Activated CD4-positive, alpha-beta T cell treated with anti-CD3 and anti-CD28 coated beads for 36 hours (primary cell): ENCODE data around the gene NRDC. TPM values are rescaled to one million over a fixed set of nuclear protein-coding genes. Genes with fewer than 3 reads are reported as not detected.
A peak's percentile ranks its signal among the peaks of the same experiment; 100 is the strongest.
"Not testable (repeated sequence)": the region's sequence is repeated elsewhere in the genome, so short reads cannot be mapped to it uniquely, and the experiment has no call there.

Experiments
- ATAC-seq: fragments of 200-7000 bp; cut with Tn5 transposase; one replicate; pipeline ENCODE4 v1.10.0; 2021; ENCODE audit warnings: mild to moderate bottlenecking, moderate library complexity
- CTCF ChIA-PET: fragments of 350-600 bp; sonication (Branson Sonifier 250); formaldehyde crosslinking; loops from one replicate; lab custom pipeline; 2021; ENCODE audit warnings: antibody characterized with exemption; lab: Charles Lee
- POLR2A ChIA-PET: fragments of 350-600 bp; sonication (Branson Sonifier 250); formaldehyde crosslinking; loops from one replicate; lab custom pipeline; 2021; ENCODE audit warnings: antibody characterized with exemption, inconsistent platforms; lab: Charles Lee
- DNase-seq: peaks from one replicate; pipeline ENCODE4 v3.0.0-alpha.2; 2020
- H3K27ac Mint-ChIP-seq: one replicate; pipeline ENCODE4 v1.8.0; 2021; ENCODE audit warnings: mixed read lengths
- H3K27me3 Mint-ChIP-seq: one replicate; pipeline ENCODE4 v1.8.0; 2021; ENCODE audit warnings: mixed read lengths
- H3K36me3 Mint-ChIP-seq: one replicate; pipeline ENCODE4 v1.8.0; 2021; ENCODE audit warnings: low read depth, mixed read lengths
- H3K4me1 Mint-ChIP-seq: one replicate; pipeline ENCODE4 v1.8.0; 2021; ENCODE audit warnings: mixed read lengths
- H3K4me3 Mint-ChIP-seq: one replicate; pipeline ENCODE4 v1.8.0; 2021; ENCODE audit warnings: mild to moderate bottlenecking, moderate library complexity, mixed read lengths
- H3K9me3 Mint-ChIP-seq: one replicate; pipeline ENCODE4 v1.8.0; 2021; ENCODE audit warnings: low read depth, mixed read lengths
- intact Hi-C, 2 experiments: fragments of 100-400 bp; cut with DNase I in 1 of 2; cut with micrococcal nuclease in 1 of 2; formaldehyde crosslinking; loops; one replicate each; pipeline versions ENCODE4 v1.14.2 to v1.15.1; 2022 to 2024; cut with DNase I, micrococcal nuclease
- total RNA-seq, 2 experiments: library from RNA; stranded (reverse); gene quantifications; one replicate each; pipeline ENCODE4 v1.2.3, GENCODE V29; 2021

The NRDC gene
- total RNA-seq, 2 experiments from 2014 or later = 149 to 186 TPM

- H3K36me3 Mint-ChIP-seq, CTCF ChIA-PET, POLR2A ChIA-PET, H3K27ac Mint-ChIP-seq, DNase-seq, H3K9me3 Mint-ChIP-seq, H3K4me1 Mint-ChIP-seq, H3K4me3 Mint-ChIP-seq, ATAC-seq: not testable (repeated sequence)
- intact Hi-C loops = loop anchor here in 1 of 2 experiments (10.0 kb wide), 2 partner anchors 400 to 790 kb away; no protein-coding TSS in a partner anchor
- H3K27me3 Mint-ChIP-seq = peaks cover 30% of the 10 kb centered on the region
These were observed 16.2 kb upstream of the NRDC start for GRCh38 chr1:51894748-51895147.

DNA sequence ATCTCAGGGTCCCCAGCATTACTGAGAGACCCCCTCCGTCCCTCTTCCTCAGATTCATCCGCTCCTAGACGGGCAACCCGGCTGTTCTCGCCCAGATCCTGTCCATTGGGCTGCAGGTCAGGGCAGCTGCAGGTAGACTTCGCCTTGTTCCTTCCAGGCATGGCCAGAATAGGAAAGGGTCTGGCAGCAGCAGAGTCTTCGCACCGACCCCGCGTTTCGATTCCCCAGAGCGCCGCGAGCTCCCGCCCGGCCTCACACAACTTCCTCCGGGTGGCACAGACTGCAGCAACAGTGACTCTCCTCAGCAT, 265 bp downstream of the NRDC start:
- Mint-ChIP-seq H3K27me3 (peaks cover 10% of the 10 kb centered on the region), H3K36me3 (peaks cover 15% of the 10 kb centered on the region), H3K4me3 (no peak overlapping the region), H3K4me1 (peaks cover 27% of the 10 kb centered on the region), H3K27ac (no peak overlapping the region), H3K9me3 (no peaks in the 10 kb centered on the region)
- DNase-seq (no peak), ATAC-seq (no peak)
- ChIA-PET CTCF (interaction anchor here (0.7 to 1.3 kb wide), 2 partner anchors 14 to 150 kb away, joined by 3 read pairs; no protein-coding TSS in a partner anchor), POLR2A (interaction anchor here (0.6 to 0.7 kb wide), 3 partner anchors 48 to 631 kb away, joined by 3 to 11 read pairs (median 4); no protein-coding TSS in a partner anchor)
- intact Hi-C loops = loop anchor here (1.0 to 5.0 kb wide), 13 partner anchors 149 to 918 kb away; partner anchors contain the start of genes TUT4 (in 2 of the 2), CC2D1B (in 1 of the 2), EPS15 (in 1 of the 2) and FAF1 (in 1 of the 2)

DNA sequence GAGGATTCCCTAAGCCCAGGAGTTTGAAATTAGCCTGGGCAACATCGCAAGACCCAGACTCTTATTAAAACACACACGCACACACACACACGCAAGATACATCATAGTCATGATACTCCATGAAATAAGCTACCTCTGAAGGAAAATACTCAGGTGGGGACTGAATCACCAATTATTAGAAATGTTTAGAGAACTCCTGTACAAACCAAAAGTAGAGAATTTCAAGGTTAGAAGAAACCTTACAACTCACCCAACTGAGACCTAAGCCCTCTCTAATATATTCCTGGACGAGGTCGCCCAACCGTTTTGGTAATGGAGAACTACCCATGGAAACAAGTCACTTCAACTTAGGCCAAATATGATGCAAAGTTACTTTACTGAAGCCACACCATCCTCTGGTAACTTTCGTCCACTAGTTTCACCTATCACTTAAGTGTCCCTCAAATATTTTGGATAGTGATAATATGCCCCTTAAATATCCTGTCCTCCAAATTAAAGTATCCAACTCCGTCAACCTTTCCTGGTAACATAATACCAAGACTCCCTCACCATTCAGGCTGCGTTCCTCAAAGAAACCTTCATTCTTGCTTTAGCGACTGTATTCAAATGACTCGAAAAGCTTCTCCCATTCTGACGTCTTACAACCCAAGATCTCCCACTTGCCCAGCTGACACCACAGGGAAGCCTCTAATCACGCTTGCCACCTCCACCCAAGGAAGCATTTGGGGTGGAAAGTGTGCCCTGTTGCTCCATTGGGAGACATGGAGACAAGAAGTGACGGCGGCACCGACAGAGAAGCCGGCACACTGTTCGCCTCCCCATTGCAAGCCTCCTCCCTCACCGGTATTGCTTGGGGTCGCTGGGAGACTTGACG, 856 bp downstream of the NRDC start:
- intact Hi-C loops = loop anchor here (1.0 to 5.0 kb wide), 13 partner anchors 148 to 917 kb away; partner anchors contain the start of genes TUT4 (in 2 of the 2), CC2D1B (in 1 of the 2), EPS15 (in 1 of the 2) and FAF1 (in 1 of the 2)
- ATAC-seq (no peak), DNase-seq (peak; percentile 35)
- Mint-ChIP-seq H3K27ac (no peak overlapping the region), H3K36me3 (peaks cover 19% of the 10 kb centered on the region), H3K9me3 (no peaks in the 10 kb centered on the region), H3K27me3 (peaks cover 5% of the 10 kb centered on the region), H3K4me3 (no peak overlapping the region), H3K4me1 (peaks cover 32% of the 10 kb centered on the region)
- ChIA-PET CTCF (no interaction called here), POLR2A (interaction anchor here (0.6 to 0.9 kb wide), 3 partner anchors 12 to 631 kb away, joined by 3 to 11 read pairs (median 5); no protein-coding TSS in a partner anchor)

GRCh38 chr1:51875836-51876235, 2.7 kb downstream of the NRDC start:
- H3K36me3 Mint-ChIP-seq = peaks cover 26% of the 10 kb centered on the region
- intact Hi-C loops = loop anchor here in 1 of 2 experiments (5.0 kb wide), 1 partner anchor 359 kb away; the partner anchor contains the start of gene EPS15
- no peak overlapping the region for H3K27ac Mint-ChIP-seq
- ChIA-PET POLR2A (interaction anchor here (0.6 kb wide), 1 partner anchor 32 kb away, joined by 3 read pairs; no protein-coding TSS in a partner anchor), CTCF (interaction anchor here (1.1 kb wide), 1 partner anchor 21 kb away, joined by 3 read pairs; no protein-coding TSS in a partner anchor)
- ATAC-seq (no peak), DNase-seq (no peak)
- H3K4me3 Mint-ChIP-seq = peak overlapping the region; percentile 35
- H3K27me3 Mint-ChIP-seq = no peaks in the 10 kb centered on the region
- H3K4me1 Mint-ChIP-seq = peaks cover 49% of the 10 kb centered on the region
- H3K9me3 Mint-ChIP-seq = no peaks in the 10 kb centered on the region

GRCh38 chr1:51875291-51875772, 3.2 kb downstream of the NRDC start:
- intact Hi-C loops = loop anchor here in 1 of 2 experiments (5.0 kb wide), 1 partner anchor 358 kb away; the partner anchor contains the start of gene EPS15
- H3K27ac Mint-ChIP-seq = peak overlapping the region; percentile 2
- no peaks in the 10 kb centered on the region for H3K9me3 Mint-ChIP-seq
- CTCF ChIA-PET = interaction anchor here (0.6 to 1.1 kb wide), 2 partner anchors 21 to 197 kb away, joined by 3 read pairs; no protein-coding TSS in a partner anchor
- H3K4me1 Mint-ChIP-seq = peaks cover 53% of the 10 kb centered on the region
- ATAC-seq = no peak
- DNase-seq = no peak
- POLR2A ChIA-PET = no interaction called here
- H3K36me3 Mint-ChIP-seq = peaks cover 28% of the 10 kb centered on the region
- H3K27me3 Mint-ChIP-seq = no peaks in the 10 kb centered on the region
- peak overlapping the region; percentile 35 for H3K4me3 Mint-ChIP-seq

GRCh38 chr1:51873270-51873669, 5.3 kb downstream of the NRDC start:
- POLR2A ChIA-PET, H3K27ac Mint-ChIP-seq, DNase-seq, H3K27me3 Mint-ChIP-seq, H3K9me3 Mint-ChIP-seq, CTCF ChIA-PET, H3K4me3 Mint-ChIP-seq, intact Hi-C loops, ATAC-seq: not testable (repeated sequence)
- peaks cover 62% of the 10 kb centered on the region for H3K4me1 Mint-ChIP-seq
- H3K36me3 Mint-ChIP-seq = peaks cover 28% of the 10 kb centered on the region

DNA sequence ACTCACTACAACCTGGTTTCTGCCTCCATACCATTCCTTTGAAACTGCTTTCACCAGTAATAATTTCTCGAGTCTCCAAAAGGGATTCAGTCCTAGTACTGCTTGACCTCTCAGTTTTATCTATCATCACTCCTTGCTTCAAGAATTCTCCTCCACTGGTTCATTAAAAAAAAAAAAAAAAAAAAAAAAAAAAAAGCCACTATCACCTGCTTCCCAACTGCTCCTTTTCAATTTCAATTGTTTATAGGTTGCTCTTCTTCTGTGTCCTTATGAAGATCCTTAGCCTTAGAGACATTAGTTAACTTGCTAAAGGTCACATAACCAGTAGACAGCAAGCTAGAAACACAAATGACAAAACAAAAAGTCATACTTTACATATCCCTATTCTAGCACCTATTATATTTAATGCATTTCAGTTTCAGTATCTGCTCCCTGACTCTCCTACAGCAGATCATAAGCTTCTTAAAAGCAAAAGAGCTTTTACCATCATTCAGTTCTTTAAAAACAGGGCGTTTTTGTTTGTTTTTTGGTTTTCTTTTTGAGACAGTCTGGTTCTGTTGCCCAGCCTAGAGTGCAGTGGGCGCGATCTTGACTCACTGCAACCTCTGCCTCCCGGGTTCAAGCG, 7.1 kb downstream of the NRDC start:
- intact Hi-C loops = no loop called here
- ChIA-PET POLR2A (no interaction called here), CTCF (interaction anchor here (0.7 to 1.1 kb wide), 3 partner anchors 8 to 26 kb away, joined by 3 read pairs; no protein-coding TSS in a partner anchor)
- Mint-ChIP-seq H3K36me3 (peaks cover 25% of the 10 kb centered on the region), H3K27me3 (no peaks in the 10 kb centered on the region), H3K9me3 (no peaks in the 10 kb centered on the region), H3K27ac (no peak overlapping the region), H3K4me3 (no peak overlapping the region), H3K4me1 (peaks cover 68% of the 10 kb centered on the region)
- ATAC-seq = peak; percentile 71
- no peak for DNase-seq

DNA sequence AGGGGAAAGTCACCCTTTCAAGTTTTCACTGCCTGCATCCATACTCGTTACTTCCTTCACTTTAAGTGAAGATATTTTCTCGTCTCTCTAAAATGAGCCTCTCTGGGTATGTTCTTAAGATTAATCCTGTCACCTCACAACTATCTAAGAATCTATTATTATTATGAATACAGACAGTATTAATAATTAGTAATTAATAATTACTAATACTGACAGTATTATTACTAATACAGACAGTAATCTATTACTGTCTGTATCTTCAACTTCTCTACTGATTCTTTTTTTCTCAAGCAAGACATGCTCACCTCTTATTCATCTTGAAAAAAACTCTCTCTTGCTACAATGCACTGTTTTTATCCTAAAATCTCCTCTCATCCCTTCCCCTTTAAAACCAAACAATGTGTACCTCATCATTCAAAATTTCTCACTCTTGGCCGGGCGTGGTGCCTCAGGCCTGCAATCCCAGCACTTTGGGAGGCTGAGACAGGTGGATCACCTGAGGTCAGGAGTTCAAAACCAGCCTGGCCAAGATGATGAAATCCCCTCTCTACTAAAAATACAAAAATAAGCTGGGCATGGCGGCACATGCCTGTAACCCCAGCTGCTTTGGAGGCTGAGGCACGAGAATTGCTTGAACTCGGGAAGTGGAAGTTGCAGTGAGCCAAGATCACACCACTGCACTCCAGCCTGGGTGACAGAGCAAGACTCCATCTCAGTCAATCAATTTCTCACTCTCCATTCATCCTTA, 7.8 kb downstream of the NRDC start:
- intact Hi-C loops = no loop called here
- ChIA-PET CTCF (interaction anchor here (0.7 to 1.1 kb wide), 3 partner anchors 9 to 27 kb away, joined by 3 read pairs; no protein-coding TSS in a partner anchor), POLR2A (no interaction called here)
- Mint-ChIP-seq H3K4me1 (peaks cover 68% of the 10 kb centered on the region), H3K27ac (peak overlapping the region; percentile 19), H3K9me3 (no peaks in the 10 kb centered on the region), H3K36me3 (peaks cover 24% of the 10 kb centered on the region), H3K4me3 (no peak overlapping the region), H3K27me3 (no peaks in the 10 kb centered on the region)
- no peak for ATAC-seq
- no peak for DNase-seq

GRCh38 chr1:51867479-51868232, 10.9 kb downstream of the NRDC start:
- H3K4me1 Mint-ChIP-seq = peaks cover 61% of the 10 kb centered on the region
- intact Hi-C loops = no loop called here

DNA sequence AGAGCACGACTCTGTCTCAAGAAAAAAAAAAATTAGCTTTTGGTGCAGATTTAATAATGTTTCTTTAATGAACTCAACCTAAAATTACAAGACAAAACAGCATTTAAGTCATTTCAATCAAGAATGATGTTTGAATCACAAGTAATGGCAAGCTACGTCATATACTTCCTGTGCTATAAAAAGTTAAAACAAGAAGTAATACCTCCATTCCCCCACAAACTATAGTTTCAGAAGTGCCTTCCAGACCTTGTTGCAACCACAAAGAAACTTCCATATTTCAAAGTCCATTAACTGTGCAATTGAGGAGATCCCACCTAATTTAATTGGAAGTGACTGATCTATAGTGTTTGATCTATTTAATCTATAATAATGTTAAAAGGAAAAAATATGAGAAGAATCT, 15.1 kb downstream of the NRDC start:
- peaks cover 50% of the 10 kb centered on the region for H3K4me1 Mint-ChIP-seq
- peak; percentile 43 for ATAC-seq
- H3K4me3 Mint-ChIP-seq = no peak overlapping the region

More at GRCh38 chr1:51867479-51868232, 10.9 kb downstream of the NRDC start:
- ChIA-PET CTCF (interaction anchor here (1.1 kb wide), 1 partner anchor 16 kb away, joined by 3 read pairs; no protein-coding TSS in a partner anchor), POLR2A (interaction anchor here (0.6 kb wide), 1 partner anchor 19 kb away, joined by 4 read pairs; no protein-coding TSS in a partner anchor)
- Mint-ChIP-seq H3K9me3 (no peaks in the 10 kb centered on the region), H3K27me3 (no peaks in the 10 kb centered on the region), H3K4me3 (no peak overlapping the region), H3K36me3 (peaks cover 13% of the 10 kb centered on the region), H3K27ac (peak overlapping the region; percentile 4)
- DNase-seq = no peak
- ATAC-seq = peak; percentile 78

More for the DNA sequence above, 15.1 kb downstream of the NRDC start:
- CTCF ChIA-PET = interaction anchor here (0.7 kb wide), 1 partner anchor 16 kb away, joined by 3 read pairs; no protein-coding TSS in a partner anchor
- Mint-ChIP-seq H3K27me3 (no peaks in the 10 kb centered on the region), H3K9me3 (no peaks in the 10 kb centered on the region), H3K36me3 (peaks cover 10% of the 10 kb centered on the region), H3K27ac (no peak overlapping the region)
- intact Hi-C loops = no loop called here
- no peak for DNase-seq
- POLR2A ChIA-PET = interaction anchor here (0.7 kb wide), 4 partner anchors 50 to 629 kb away, joined by 3 to 4 read pairs (median 4); no protein-coding TSS in a partner anchor
